ENCODE data around the gene RPL35. TPM values are rescaled to one million over a fixed set of nuclear protein-coding genes. Genes with fewer than 3 reads are reported as not detected.

RPL35 gene
- total and polyA plus RNA-seq, 10 of the 15 experiments (the other 5 are each of a cell fraction or from before 2014, with no cell fraction given): 2,572 to 6,300 (median 3,864) TPM

GRCh38 chr9:124861342-124862229, at the start of gene RPL35, which contains the start of gene ARPC5L (continued):
- no peak for TF ChIP-seq SMAD1 (IDR thresholded peaks at IDR 0.05; ENCODE audit: low read depth, partially characterized antibody)
- TF ChIP-seq DPF2 (IDR thresholded peaks at IDR 0.05): peak; percentile 81
- no peak for TF ChIP-seq EZH2 (IDR thresholded peaks at IDR 0.05; ENCODE audit: borderline replicate concordance, control insufficient read depth, low read depth, low read length)
- TF ChIP-seq SMC3 (IDR thresholded peaks at IDR 0.05; ENCODE audit: borderline replicate concordance, low read length): no peak
- no peak for TF ChIP-seq STAT3 (IDR thresholded peaks at IDR 0.05; ENCODE audit: low read depth, low read length)
- no peak for TF ChIP-seq SKIL (IDR thresholded peaks at IDR 0.05; ENCODE audit: low read depth, poor library complexity, severe bottlenecking)
- TF ChIP-seq NR2C1 (IDR thresholded peaks at IDR 0.05): peak; percentile 99
- peak; percentile 36; the same call in 1 of the 2 replicates for TF ChIP-seq ELK1 (IDR thresholded peaks at IDR 0.05; ENCODE audit: low read depth, low read length)
- TF ChIP-seq MYB (IDR thresholded peaks at IDR 0.05; ENCODE audit: borderline replicate concordance, low read depth, low read length): no peak
- TF ChIP-seq HSF1 (IDR thresholded peaks at IDR 0.05; ENCODE audit: low read depth, low read length): no peak
- TF ChIP-seq RUNX3 (IDR thresholded peaks at IDR 0.05; ENCODE audit: low read length): no peak
- peak; percentile 78; the same call in 1 of the 2 replicates for TF ChIP-seq SIN3A (IDR thresholded peaks at IDR 0.05; ENCODE audit: low read depth, low read length)
- no peak for TF ChIP-seq GABPA (IDR thresholded peaks at IDR 0.05; ENCODE audit: low read depth)
- peak; percentile 99 for TF ChIP-seq ZNF207 (IDR thresholded peaks at IDR 0.05; ENCODE audit: borderline replicate concordance)
- TF ChIP-seq PKNOX1 (IDR thresholded peaks at IDR 0.05): peak; percentile 58; the same call in 1 of the 2 replicates
- TF ChIP-seq JUNB (IDR thresholded peaks at IDR 0.05): no peak
- TF ChIP-seq NR2F1 (conservative IDR thresholded peaks at IDR 0.05): peak; percentile 70
- TF ChIP-seq SUZ12 (IDR thresholded peaks at IDR 0.05; ENCODE audit: unreplicated experiment): no peak
- TF ChIP-seq PRDM15 (CRISPR knock-in tag; IDR thresholded peaks at IDR 0.05): no peak; the same call in 1 of the 2 replicates
- peak; percentile 94 for TF ChIP-seq POLR2AphosphoS2 (IDR thresholded peaks at IDR 0.05; ENCODE audit: low read depth, low read length)

Measured in GM12878 (cell line).